GM18505 (cell line): Measurements from ENCODE around the gene STK32C.

Experiments used
- ATAC-seq: cut with Tn5 transposase; IDR thresholded peaks from one replicate; pipeline ENCODE4 v1.9.1; 2021; ENCODE audit not compliant: unreplicated experiment
- POLR2A ChIP-seq: IDR thresholded peaks from 4 replicates; pipeline ENCODE4 v1.6.1; 2011; ENCODE audit warnings: borderline replicate concordance; ENCODE audit not compliant: insufficient read depth, insufficient read length; ENCODE audit errors: extremely low read depth

STK32C gene

GRCh38 chr10:132178672-132179545, 128.8 kb downstream of the STK32C start:
- TF ChIP-seq POLR2A, result no peak
- no peak for ATAC-seq

DNA sequence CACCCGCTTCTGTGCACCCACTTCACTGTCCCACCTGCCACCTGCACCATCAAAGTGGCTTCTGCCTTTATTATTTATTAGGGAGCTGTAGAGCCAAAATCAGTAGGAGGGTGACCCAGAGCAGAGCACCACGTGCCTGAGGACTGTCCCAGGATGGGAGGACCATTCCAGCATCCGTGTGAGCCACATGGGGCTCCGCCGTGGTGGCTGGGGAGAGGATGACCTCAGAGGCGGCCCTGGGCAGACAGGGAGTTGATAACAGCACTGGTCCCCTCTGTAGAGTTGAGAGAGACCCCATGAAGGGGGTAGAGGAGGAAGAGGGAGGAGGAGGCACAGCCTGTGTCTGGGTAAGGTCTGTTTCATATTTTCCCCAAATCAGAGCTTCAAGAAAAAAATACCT, 129.7 kb downstream of the STK32C start:
- ATAC-seq, result no peak
- TF ChIP-seq POLR2A, result no peak

DNA sequence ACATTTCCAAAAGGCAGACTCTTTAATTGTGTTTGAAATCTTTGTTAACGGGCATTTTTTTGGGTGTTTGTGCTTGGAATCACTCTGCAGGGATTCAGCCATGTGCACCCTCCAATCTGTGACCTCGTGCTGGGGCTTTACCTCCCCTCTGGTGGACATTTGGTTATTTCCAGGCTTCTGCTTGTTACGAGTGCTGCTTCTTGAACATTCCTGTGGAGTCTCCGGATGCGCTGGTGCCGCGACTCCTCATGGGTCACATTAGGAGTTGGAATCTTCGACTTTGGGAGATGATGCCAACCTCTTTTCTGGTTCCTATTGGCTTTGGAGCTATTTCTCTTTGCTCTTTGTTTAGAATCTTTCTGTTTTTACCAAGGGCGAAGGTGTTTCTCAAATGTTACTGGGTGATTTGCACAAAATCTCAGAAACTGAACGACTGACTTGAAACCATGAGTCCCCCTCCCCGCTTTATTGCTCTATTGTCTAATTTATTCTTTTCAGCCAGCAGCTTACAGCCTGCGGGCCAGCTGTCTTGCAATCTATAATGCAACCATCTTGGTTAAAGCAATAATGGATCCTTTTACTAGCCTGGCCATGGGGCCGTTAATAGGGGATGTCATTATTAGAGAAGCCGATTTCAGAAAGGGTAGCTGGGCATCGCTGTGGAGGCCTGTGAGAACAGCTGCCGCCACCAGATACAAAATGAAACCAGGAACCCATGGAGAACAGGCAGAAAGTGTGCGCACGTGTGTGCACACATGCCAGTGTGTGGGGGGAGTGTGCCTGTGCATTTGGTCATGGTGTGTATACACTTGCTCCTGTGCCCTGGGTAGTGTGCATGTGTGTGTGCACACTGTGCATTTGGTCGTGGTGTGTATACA, 130.9 kb downstream of the STK32C start:
- ATAC-seq, result no peak
- no peak for TF ChIP-seq POLR2A

DNA sequence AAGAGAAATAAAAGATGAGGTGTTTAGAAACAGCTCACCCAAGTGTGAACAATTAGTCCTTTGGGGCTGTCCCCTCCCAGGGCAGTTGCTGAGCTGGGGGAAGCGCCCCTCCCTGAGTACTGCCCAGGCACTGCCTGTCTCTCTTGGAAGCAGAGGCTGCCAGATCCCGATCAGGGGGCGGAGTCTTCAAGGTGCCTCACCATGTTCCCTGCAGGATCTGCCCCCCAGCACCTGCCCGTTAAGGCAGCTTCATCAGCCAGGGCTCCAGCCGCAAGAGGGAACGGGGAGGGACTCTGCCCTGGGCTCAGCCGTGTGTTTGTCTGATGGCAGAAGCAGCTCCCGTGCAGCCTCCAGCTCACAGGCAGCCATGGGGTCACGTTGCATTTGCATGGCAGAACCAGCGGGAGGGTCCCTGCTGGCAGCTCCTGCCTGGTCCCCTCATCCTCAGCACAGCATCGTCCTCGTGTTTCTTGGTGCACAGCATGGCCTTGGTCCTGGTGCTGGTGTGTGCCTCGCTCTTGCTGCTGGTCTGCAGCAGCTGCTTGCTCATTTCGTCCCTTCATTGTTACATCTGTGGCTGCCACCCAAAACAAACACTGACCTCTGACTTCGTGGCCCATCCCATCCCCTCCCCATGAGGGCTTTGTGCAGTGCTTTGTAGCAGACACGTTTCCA, 131.7 kb downstream of the STK32C start:
- ATAC-seq, result no peak
- TF ChIP-seq POLR2A, result no peak

DNA sequence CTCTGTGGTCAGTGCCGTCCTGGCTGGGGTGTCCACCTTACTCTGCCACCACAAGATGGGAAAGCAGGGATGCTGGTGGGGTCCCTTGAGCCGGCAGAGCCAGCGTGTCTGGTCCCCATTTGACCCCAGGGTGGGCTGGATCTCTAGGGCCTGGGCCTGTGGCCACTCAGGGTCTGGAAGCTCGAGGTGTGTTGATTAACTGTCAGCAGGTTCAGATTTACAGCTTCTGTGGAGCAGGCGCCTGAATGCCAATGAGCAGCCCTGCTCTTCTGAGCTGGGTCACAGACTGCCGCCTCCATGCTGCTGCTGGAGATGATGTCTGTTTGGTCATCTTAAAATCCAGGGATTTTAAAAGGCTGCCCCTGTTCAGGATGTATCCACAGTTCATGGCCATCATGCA, 132.3 kb downstream of the STK32C start:
- ATAC-seq, result no peak
- no peak for TF ChIP-seq POLR2A

DNA sequence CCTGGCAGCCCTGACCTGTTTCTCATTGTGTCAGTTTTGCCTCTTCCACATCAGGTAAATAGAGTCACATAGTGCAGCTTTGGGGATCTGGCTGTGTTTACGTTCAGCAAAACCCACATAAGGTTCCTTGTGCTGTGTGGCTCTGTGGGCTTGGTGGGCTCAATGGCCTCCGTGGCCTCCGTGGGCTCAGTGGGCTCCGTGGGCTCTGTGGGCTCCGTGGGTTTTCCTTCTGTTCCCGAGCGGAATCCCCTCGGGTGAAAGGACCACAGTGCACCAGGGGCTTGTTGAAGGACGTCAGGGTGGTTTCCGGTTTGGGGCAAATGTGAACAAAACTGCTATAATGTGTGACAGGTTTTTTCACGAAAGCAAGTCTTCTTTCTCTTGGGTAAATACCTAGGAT, 133.5 kb downstream of the STK32C start:
- TF ChIP-seq POLR2A, result no peak
- ATAC-seq, result no peak

DNA sequence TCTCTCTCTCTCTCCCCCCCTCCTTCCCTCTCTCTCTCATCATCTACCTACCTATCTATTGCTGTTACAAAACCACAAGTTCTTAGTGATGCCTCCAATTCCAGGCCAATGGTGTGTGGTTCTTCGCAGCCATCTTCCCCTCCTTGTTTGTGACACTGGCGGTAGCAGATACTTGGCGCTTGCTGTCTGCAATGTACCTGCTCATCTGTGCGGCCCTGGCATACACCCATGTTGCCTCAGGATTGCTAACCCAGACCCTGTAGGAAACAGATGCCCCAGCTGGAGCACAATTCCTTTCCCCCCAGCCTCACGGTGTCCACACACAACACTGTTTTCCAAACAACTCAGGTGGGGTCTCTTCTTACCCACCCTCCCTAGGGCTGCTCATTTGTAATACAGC, 134.6 kb downstream of the STK32C start:
- no peak for TF ChIP-seq POLR2A
- ATAC-seq, result no peak

- ATAC-seq, result no peak
- TF ChIP-seq POLR2A, result no peak
Measured at GRCh38 chr10:132172091-132173066, 135.4 kb downstream of the STK32C start.

- no peak for ATAC-seq
- no peak for TF ChIP-seq POLR2A
Measured at GRCh38 chr10:132170561-132171361, 137.0 kb downstream of the STK32C start.

DNA sequence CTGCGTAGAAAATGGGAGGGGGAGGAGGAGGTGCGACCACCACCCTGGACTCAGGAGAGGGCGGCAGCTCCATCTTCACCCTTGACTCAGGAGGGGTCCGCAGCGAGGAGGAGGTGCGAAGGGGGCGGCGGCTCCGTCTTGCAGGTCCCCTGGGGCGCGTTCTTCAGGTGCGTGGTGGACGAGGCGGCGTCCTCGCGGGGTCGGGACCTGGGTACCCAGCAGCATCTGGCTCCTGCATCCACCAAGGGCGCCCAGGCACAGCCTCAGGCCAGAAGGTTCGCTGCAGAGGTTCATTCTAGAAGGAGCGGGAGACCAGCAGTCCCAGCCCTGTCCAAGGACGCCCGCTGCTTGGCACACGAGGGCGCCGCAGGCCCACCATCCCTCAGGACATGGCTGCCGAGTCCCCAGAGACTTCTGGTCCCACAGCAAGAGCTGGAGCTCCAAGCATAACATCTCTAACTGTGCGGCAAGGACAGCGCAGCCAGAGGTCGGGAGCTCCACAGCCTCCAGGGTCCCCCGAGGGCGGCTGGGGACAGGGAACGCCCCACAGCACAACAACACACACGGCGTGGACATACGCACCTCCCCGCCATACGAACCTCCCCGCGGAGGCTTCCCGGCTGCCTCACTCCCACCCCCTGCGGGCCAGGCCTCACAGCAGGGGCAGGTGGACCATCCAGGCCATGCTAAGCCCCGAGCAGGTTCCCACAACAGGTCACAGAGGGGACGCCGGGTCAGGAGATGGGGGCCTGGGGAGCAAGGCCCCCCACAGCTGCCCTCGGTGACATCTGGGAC, 137.8 kb downstream of the STK32C start:
- ATAC-seq, result no peak

DNA sequence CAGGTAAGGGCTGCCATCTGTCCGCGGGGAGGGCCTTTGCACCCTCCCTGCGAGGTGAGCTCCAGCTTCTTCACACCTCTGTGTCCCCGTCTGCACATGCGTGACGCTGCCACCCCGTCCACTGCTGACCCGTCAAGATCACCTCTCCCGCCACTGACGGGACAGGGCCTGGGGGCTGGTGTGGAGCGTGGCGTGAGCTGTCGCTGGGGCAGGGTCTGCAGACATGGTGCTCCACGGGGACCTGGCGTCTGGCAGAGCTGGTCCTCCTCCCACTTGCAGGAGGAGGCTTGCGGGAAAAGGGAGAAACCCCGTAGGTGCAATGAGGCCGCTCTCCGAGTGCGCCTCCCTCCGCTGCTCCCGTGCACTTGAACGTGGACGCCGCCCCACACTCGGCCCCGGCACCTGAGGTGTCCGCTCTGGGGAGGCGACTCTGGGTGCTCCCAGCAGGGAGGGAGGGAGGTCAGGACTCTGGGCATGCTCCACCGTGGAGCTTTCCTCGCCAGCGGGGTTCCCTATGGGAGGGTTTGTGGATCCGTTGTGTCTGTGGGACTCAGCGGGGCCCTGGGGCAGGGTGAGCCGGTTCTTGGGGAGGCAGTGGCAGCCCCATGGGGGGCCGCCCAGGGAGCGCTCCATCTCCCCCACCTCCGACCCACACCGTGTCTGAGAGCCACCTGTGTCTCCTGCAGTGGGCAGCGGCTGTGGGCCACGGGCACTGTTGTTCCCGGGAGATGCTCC, 138.6 kb downstream of the STK32C start:
- TF ChIP-seq POLR2A, result no peak
- ATAC-seq, result no peak

More for the DNA sequence above, 137.8 kb downstream of the STK32C start:
- TF ChIP-seq POLR2A, result no peak

DNA sequence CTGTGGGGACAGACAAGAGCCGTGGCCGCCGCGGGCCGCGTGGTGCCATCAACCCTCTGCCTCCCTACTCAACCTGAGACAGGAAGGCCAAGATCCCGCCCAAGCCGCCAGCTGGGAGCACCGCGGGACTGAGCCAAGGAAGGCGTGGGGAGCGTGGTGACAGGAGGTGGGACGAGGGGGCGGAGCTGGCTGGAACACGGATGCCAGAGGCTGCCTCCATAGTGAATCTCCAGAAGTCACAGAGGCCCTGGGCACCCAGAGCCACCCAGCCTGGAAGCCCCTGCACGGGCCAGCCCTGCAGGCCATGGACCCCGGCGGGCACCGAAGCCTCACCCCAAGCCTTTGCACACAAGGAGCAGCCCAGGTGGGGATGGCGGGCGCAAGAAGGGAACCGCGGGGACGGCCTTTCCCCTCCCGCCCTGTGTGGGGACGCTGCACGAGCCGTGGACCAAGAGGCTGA, 139.1 kb downstream of the STK32C start:
- no peak for TF ChIP-seq POLR2A
- ATAC-seq, result no peak
